HepG2 (cell line): ENCODE measurements around the gene NEIL3. TPM values are rescaled to one million over a fixed set of nuclear protein-coding genes. Genes with fewer than 3 reads are reported as not detected.

Experiments
- ATAC-seq: fragments of 200-7000 bp; cut with Tn5 transposase; 3 replicates; pipeline ENCODE4 v1.9.1; 2020; ENCODE audit warnings: mild to moderate bottlenecking, moderate library complexity
- BruUV-seq: library from RNA; stranded (reverse); fragments of 400-500 nt; replicated peaks from 2 replicates; lab custom pipeline; 2021; lab: Mats Ljungman, UMichigan
- CTCF ChIA-PET: fragments of 300-600 bp; formaldehyde crosslinking; extraction: SDS; loops from one replicate; lab custom pipeline; 2021; ENCODE audit warnings: low total read pairs, inconsistent platforms, low intra/inter-chr PET ratio; lab: Yijun Ruan, JAX
- POLR2A ChIA-PET: fragments of 350-600 bp; sonication (Branson Sonifier 250); formaldehyde crosslinking; loops from one replicate; lab custom pipeline; 2020; ENCODE audit warnings: antibody characterized with exemption, inconsistent platforms; lab: Yijun Ruan, JAX
- DNase-seq: peaks from one replicate; pipeline ENCODE4 v3.0.0-alpha.2; 2015; ENCODE audit warnings: low spot score
- FAIRE-seq: peaks from 3 replicates; lab custom pipeline; 2011; peaks lifted over from hg19 to GRCh38; lab: Jason Lieb, UNC
- H2AFZ ChIP-seq: one replicate; pipeline ENCODE4 v1.6.1; 2011; ENCODE audit warnings: low read length, inconsistent platforms
- H3K27ac ChIP-seq: fragments of 300-600 bp; 3 replicates; pipeline ENCODE4 v1.8.0; 2011; ENCODE audit warnings: mixed run types, mild to moderate bottlenecking, mixed read lengths, low read length, inconsistent platforms; ENCODE audit not compliant: insufficient read depth; ENCODE audit errors: extremely low read length
- H3K27me3 ChIP-seq, 2 experiments: fragments of 200-600 bp in 1 of 2; 2 replicates in 1 of 2; 3 replicates in 1 of 2; pipeline versions ENCODE4 v1.6.0 to v1.8.0; 2011; ENCODE audit warnings: low read length in 2 of 2, mild to moderate bottlenecking in 2 of 2, moderate library complexity in 2 of 2, inconsistent platforms in 1 of 2; ENCODE audit not compliant: insufficient read depth in 2 of 2, control insufficient read depth in 1 of 2
- H3K36me3 ChIP-seq, 2 experiments: fragments of 200-600 bp in 1 of 2; replicated peaks in 1 of 2; 2 replicates in 1 of 2; 3 replicates in 1 of 2; pipeline versions ENCODE4 v1.5.1 to v1.8.0; 2011; ENCODE audit warnings: low read length in 2 of 2, inconsistent platforms in 1 of 2; ENCODE audit not compliant: insufficient read depth in 2 of 2, control insufficient read depth in 1 of 2
- H3K4me1 ChIP-seq: 2 replicates; pipeline ENCODE4 v1.5.1; 2012; ENCODE audit warnings: low read length, inconsistent platforms; ENCODE audit not compliant: insufficient read depth
- H3K4me2 ChIP-seq: 2 replicates; pipeline ENCODE4 v1.6.0; 2011; ENCODE audit warnings: low read depth, low read length, inconsistent platforms
- H3K4me3 ChIP-seq, 3 experiments: fragments of 200-600 bp in 1 of 3; sonication (generic), shearing (Covaris generic) in 1 of 3; replicated peaks in 1 of 3; 2 replicates each; pipeline ENCODE4 v1.5.1; 2011 to 2016; ENCODE audit warnings: low read length in 3 of 3, inconsistent platforms in 2 of 3, low read depth in 2 of 3, mild to moderate bottlenecking in 2 of 3, control low read depth in 1 of 3, mixed read lengths in 1 of 3; ENCODE audit not compliant: insufficient read depth in 1 of 3
- H3K79me2 ChIP-seq: one replicate; pipeline ENCODE4 v1.6.1; 2011; ENCODE audit warnings: low read length, inconsistent platforms; ENCODE audit not compliant: insufficient read depth
- H3K9ac ChIP-seq: 2 replicates; pipeline ENCODE4 v1.6.0; 2011; ENCODE audit warnings: mild to moderate bottlenecking, low read depth, low read length, inconsistent platforms; ENCODE audit not compliant: insufficient read depth
- H3K9me3 ChIP-seq: 2 replicates; pipeline ENCODE4 v1.5.1; 2012; ENCODE audit warnings: mild to moderate bottlenecking, low read length
- H4K20me1 ChIP-seq: 2 replicates; pipeline ENCODE4 v1.6.0; 2011; ENCODE audit warnings: inconsistent platforms, mild to moderate bottlenecking, low read length, moderate library complexity; ENCODE audit not compliant: insufficient read depth
- DRAP1 ChIP-seq: IDR thresholded peaks from 2 replicates; pipeline ENCODE4 v1.6.1; 2016; ENCODE audit warnings: missing genetic modification reagents, missing compliant biosample characterization
- FOXJ3 ChIP-seq: sonication (generic); formaldehyde crosslinking; IDR thresholded peaks from 2 replicates; pipeline ENCODE4 v1.4.0; 2020; ENCODE audit warnings: missing genetic modification reagents, mild to moderate bottlenecking, borderline replicate concordance
- GTF3A ChIP-seq: sonication (generic); formaldehyde crosslinking; conservative IDR thresholded peaks from 2 replicates; pipeline ENCODE4 v1.4.0; 2020; ENCODE audit warnings: mild to moderate bottlenecking, missing genetic modification reagents
- HNF1B ChIP-seq: sonication (generic); formaldehyde crosslinking; IDR thresholded peaks from 2 replicates; pipeline ENCODE4 v1.5.1; 2020; ENCODE audit warnings: mild to moderate bottlenecking, moderate library complexity, missing genetic modification reagents
- NPAS2 ChIP-seq: sonication (generic); formaldehyde crosslinking; IDR thresholded peaks from 2 replicates; pipeline ENCODE4 v1.8.0; 2022; ENCODE audit warnings: mild to moderate bottlenecking, missing genetic modification reagents, borderline replicate concordance
- PAWR ChIP-seq: sonication (generic); formaldehyde crosslinking; IDR thresholded peaks from 2 replicates; pipeline ENCODE4 v1.4.0; 2020; ENCODE audit warnings: missing genetic modification reagents, mild to moderate bottlenecking, borderline replicate concordance
- POGZ ChIP-seq: sonication (generic); formaldehyde crosslinking; IDR thresholded peaks from 2 replicates; pipeline ENCODE4 v1.4.0; 2020; ENCODE audit warnings: mild to moderate bottlenecking, missing genetic modification reagents
- PRDM10 ChIP-seq: sonication (generic); formaldehyde crosslinking; IDR thresholded peaks from 2 replicates; pipeline ENCODE4 v1.4.0; 2020; ENCODE audit warnings: low read depth, missing genetic modification reagents
- REPIN1 ChIP-seq: sonication (generic); formaldehyde crosslinking; IDR thresholded peaks from 2 replicates; pipeline ENCODE4 v1.8.0; 2022; ENCODE audit warnings: missing genetic modification reagents, low read depth, mild to moderate bottlenecking, borderline replicate concordance
- U2AF2 ChIP-seq: fragments of 200-400 bp; formaldehyde crosslinking; IDR thresholded peaks from 2 replicates; pipeline ENCODE4 v1.6.1; 2017; ENCODE audit warnings: low read depth, mild to moderate bottlenecking, low read length
- ZMYM3 ChIP-seq: sonication (generic); formaldehyde crosslinking; IDR thresholded peaks from 2 replicates; pipeline ENCODE4 v1.5.1; 2020; ENCODE audit warnings: mild to moderate bottlenecking, missing genetic modification reagents
- ZNF484 ChIP-seq: sonication (generic); formaldehyde crosslinking; IDR thresholded peaks from 2 replicates; pipeline ENCODE4 v1.5.1; 2020; ENCODE audit warnings: mild to moderate bottlenecking, low read depth, missing genetic modification reagents, borderline replicate concordance
- ZNF784 ChIP-seq: sonication (generic); formaldehyde crosslinking; IDR thresholded peaks from 2 replicates; pipeline ENCODE4 v1.5.1; 2020; ENCODE audit warnings: missing genetic modification reagents, mild to moderate bottlenecking, borderline replicate concordance
- WGBS: methylation state at CpG from one replicate; pipeline ENCODE4 v1.1.6; 2017; ENCODE audit warnings: low lambda C conversion rate; 5-methylcytosine and 5-hydroxymethylcytosine counted together
- in situ Hi-C: cut with HindIII; loops from 2 replicates; pipeline ENCODE4 v1.10.0; 2017; ENCODE audit warnings: low pct_unique_long_range_greater_than_20kb; ENCODE audit not compliant: extremely low pct_ligation_motif_present
- intact Hi-C: fragments of 100-400 bp; cut with micrococcal nuclease; formaldehyde crosslinking; loops from one replicate; pipeline ENCODE4 v1.10.0; 2022; ENCODE audit not compliant: unreplicated experiment
- polyA plus RNA-seq, 8 experiments: library from polyadenylated mRNA; depleted of rRNA in 3 of 8; stranded (reverse) in 7 of 8; unstranded in 1 of 8; fragments of >200 nt; fragmentation: Illumina TruSeq in 4 of 8; extraction: Trizol in 4 of 8; gene quantifications; 2 replicates each; pipeline versions ENCODE4 v1.2.1 to v1.2.3, GENCODE V29; 2011 to 2016; ENCODE audit warnings: low read depth in 4 of 8, missing spikeins in 1 of 8, mixed read lengths in 1 of 8; ENCODE audit not compliant: insufficient read depth in 1 of 8
- total RNA-seq, 5 experiments: library from RNA; depleted of rRNA; stranded (reverse); fragments of >200 nt; fragmentation: Illumina TruSeq; extraction: Trizol; gene quantifications; 2 replicates each; pipeline ENCODE4 v1.2.3, GENCODE V29; 2016; ENCODE audit warnings: low read depth in 1 of 5

NEIL3 gene
- total and polyA plus RNA-seq, 2 of the 13 experiments (the other 11 are each of a cell fraction or from before 2014, with no cell fraction given), result 3.5 to 8.4 TPM

GRCh38 chr4:177384856-177385397 is 75.3 kb downstream of the NEIL3 start:
- H2AFZ ChIP-seq, result no peak overlapping the region
- CTCF ChIA-PET, result no interaction called here
- no peak for FAIRE-seq
- BruUV-seq, result no TSS peak
- no peaks in the 10 kb centered on the region for H3K79me2 ChIP-seq
- intact Hi-C loops (no loop called here), in situ Hi-C loops (no loop called here)
- TF ChIP-seq PAWR (no peak), NPAS2 (CRISPR knock-in tag) (no peak), PRDM10 (CRISPR knock-in tag) (no peak), GTF3A (CRISPR knock-in tag) (no peak), REPIN1 (CRISPR knock-in tag) (no peak), DRAP1 (CRISPR knock-in tag) (no peak), ZNF784 (CRISPR knock-in tag) (no peak), FOXJ3 (no peak), HNF1B (CRISPR knock-in tag) (no peak), POGZ (no peak), ZNF484 (no peak), ZMYM3 (CRISPR knock-in tag) (no peak), U2AF2 (no peak)
- H3K4me2 ChIP-seq, result no peak overlapping the region
- no peak overlapping the region for H3K9ac ChIP-seq
- no peak overlapping the region for H3K4me3 ChIP-seq
- no peaks in the 10 kb centered on the region for H3K9me3 ChIP-seq
- no peak overlapping the region for H3K27ac ChIP-seq
- peak; percentile 48; the same call in 2 of the 3 replicates for ATAC-seq
- no peaks in the 10 kb centered on the region for H3K27me3 ChIP-seq
- H4K20me1 ChIP-seq, result no peaks in the 10 kb centered on the region
- 14% methylated on average over 4 of the region's 4 CpGs for WGBS
- POLR2A ChIA-PET, result no interaction called here
- peak; percentile 8 for DNase-seq
- H3K36me3 ChIP-seq, result no peaks in the 10 kb centered on the region
- 0 out of 2 replicates have a peak, but pooled peaks cover 5% of the 10 kb centered on the region for H3K4me1 ChIP-seq
